GM19463 (cell line): ENCODE results near the gene ABCA9.
"Not testable (repeated sequence)": the region's sequence is repeated elsewhere in the genome, so short reads cannot be mapped to it uniquely, and the experiment has no call there.

Source experiments
- ATAC-seq: cut with Tn5 transposase; IDR thresholded peaks from one replicate; pipeline ENCODE4 v1.9.1; 2021; ENCODE audit warnings: mild to moderate bottlenecking, moderate library complexity; ENCODE audit not compliant: unreplicated experiment

ABCA9 gene, protein sequence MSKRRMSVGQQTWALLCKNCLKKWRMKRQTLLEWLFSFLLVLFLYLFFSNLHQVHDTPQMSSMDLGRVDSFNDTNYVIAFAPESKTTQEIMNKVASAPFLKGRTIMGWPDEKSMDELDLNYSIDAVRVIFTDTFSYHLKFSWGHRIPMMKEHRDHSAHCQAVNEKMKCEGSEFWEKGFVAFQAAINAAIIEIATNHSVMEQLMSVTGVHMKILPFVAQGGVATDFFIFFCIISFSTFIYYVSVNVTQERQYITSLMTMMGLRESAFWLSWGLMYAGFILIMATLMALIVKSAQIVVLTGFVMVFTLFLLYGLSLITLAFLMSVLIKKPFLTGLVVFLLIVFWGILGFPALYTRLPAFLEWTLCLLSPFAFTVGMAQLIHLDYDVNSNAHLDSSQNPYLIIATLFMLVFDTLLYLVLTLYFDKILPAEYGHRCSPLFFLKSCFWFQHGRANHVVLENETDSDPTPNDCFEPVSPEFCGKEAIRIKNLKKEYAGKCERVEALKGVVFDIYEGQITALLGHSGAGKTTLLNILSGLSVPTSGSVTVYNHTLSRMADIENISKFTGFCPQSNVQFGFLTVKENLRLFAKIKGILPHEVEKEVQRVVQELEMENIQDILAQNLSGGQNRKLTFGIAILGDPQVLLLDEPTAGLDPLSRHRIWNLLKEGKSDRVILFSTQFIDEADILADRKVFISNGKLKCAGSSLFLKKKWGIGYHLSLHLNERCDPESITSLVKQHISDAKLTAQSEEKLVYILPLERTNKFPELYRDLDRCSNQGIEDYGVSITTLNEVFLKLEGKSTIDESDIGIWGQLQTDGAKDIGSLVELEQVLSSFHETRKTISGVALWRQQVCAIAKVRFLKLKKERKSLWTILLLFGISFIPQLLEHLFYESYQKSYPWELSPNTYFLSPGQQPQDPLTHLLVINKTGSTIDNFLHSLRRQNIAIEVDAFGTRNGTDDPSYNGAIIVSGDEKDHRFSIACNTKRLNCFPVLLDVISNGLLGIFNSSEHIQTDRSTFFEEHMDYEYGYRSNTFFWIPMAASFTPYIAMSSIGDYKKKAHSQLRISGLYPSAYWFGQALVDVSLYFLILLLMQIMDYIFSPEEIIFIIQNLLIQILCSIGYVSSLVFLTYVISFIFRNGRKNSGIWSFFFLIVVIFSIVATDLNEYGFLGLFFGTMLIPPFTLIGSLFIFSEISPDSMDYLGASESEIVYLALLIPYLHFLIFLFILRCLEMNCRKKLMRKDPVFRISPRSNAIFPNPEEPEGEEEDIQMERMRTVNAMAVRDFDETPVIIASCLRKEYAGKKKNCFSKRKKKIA (N-terminal part only)

GRCh38 chr17:69060822-69061221 is at the start of gene ABCA9:
Gene ABCA9 (minus strand): TSS chr17:69060927. CDS start chr17:69051126, 9,801 bp downstream.
- no peak for ATAC-seq

DNA sequence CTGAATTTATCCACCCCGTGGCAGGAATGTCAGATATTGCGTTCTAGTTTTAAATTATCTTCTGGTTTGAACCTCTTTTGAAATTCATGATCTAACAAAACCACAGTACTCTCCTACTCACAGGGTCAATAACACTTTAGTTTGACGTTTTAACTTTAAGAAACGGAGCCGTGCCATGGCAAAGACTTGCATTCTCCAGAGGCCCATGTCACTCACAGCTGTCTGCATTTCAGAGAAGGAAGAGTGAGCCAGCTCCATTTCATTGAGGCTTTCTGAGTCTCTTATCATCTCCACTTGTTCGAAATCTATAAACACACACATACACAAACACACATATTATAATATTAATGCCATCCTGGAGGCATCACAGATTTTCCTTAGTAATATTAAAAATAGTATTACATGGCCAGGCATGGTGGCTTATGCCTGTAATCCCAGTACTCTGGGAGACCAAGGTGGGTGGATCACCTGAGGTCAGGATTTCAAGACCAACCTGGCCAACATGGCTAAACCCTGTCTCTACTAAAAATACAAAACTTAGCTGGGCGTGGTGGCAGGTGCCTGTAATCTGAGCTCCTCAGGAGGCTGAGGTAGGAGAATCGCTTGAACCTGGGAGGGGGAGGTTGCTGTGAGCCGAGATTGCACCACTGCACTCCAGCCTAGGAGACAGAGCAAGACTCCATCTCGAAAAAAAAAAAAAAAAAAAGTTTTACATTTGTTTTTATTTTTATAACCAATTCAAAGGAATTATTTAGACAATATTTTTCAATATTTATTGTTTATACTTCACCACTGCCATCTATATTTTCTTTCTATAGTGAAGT is 45.4 kb upstream of the ABCA9 start:
- no peak for ATAC-seq

DNA sequence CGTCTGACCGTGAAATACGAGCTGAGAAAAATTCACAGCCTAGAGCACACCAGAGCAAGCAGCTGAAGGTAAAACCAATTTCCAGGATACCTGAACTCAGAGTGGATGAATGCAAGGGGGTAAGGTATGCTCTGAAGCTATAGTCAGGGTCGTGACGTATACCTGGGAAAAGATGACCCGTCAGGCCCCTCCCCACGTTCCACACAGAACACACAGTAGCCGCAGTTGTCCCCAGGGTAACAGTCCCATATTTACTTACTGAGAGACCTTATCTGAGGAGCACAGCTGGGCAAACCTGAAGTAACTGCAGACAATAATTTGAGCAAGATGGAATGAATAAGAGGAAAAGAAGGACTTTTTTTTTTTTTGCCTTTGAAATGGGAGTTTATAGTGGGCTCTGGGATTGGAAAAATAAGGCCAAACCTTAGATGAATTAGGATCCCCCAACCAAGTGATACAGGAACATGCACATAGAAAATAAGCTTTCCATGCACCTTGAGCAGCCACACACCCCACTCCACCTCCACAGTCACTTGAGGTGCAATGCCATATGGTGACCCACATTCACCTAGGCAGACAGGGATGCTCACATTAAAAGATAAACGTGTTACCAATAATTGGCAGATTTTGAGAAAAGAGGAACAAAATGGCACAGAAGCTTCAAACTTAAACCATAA is 43.0 kb upstream of the ABCA9 start:
- ATAC-seq = no peak

GRCh38 chr17:69098625-69099024 is 37.9 kb upstream of the ABCA9 start:
- ATAC-seq = no peak

DNA sequence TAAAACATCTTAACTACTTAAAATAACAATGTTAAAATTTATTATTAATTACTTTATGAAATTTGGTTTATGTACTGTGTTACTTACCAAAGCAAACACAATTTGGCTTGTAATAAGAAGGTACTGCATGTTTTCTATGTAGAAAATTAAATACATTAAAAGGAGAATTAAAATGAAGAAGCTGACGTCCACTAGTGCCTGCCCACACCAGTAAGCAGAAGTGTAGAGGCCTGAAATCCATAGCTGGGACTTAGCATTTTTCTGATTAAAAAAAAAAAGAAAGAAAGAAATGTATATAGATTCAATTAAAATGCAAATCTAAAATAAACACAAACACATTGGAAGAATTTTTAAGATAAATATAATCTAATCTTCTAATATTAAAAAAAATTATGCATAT is 35.8 kb upstream of the ABCA9 start:
- ATAC-seq = no peak

DNA sequence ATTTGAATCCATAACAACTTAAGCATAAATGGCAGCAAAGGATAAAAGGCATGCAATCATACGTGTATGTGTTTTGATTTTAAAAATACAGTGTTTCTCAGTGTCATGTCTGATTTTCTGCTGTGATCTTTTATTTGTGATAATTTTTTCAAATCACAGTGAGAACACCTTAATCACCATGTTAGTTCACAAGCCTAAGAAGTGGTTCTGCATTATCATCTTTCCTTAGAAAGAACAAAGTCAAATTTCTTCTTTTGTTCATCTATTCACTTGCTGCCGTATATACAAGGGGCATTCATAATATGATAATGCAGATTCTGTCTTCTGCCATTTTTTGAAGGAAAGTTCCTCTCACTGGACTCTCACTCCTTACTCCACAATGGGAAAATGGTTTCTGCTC is 33.3 kb upstream of the ABCA9 start:
- ATAC-seq = no peak

DNA sequence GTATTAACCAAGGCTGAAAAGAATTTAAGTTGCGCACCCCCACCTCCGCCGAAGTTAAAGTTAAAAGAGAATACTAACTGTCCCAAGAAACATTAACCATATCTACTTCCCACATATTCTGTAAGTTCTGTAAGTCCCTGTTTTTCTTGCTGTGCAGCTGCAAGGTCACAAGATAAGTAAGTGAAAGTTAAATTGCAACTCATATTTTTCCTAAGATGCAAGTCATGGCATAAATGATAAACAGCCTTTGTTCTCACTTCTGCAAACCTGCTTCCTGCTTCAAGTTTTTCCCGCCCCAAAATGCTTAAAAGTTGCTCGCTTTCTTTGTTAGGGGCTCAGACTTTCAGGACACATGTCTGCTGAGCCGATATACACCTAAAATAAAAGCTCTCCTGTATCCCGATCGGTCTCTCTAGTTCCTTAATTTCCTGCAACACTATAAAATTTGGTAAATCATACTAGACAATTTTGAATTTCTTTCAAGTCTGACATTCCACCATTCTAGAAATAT is 32.6 kb upstream of the ABCA9 start:
- peak; percentile 60 for ATAC-seq

GRCh38 chr17:69090365-69090764 is 29.6 kb upstream of the ABCA9 start:
- ATAC-seq = no peak

- no peak for ATAC-seq
Measured at GRCh38 chr17:69088643-69089200, 28.0 kb upstream of the ABCA9 start.

GRCh38 chr17:69086641-69087040 is 25.9 kb upstream of the ABCA9 start:
- no peak for ATAC-seq

- no peak for ATAC-seq
Measured at GRCh38 chr17:69084911-69085310, 24.2 kb upstream of the ABCA9 start.

- no peak for ATAC-seq
Measured at GRCh38 chr17:69082696-69083095, 22.0 kb upstream of the ABCA9 start.

- no peak for ATAC-seq
Measured at GRCh38 chr17:69078864-69079263, 18.1 kb upstream of the ABCA9 start.

DNA sequence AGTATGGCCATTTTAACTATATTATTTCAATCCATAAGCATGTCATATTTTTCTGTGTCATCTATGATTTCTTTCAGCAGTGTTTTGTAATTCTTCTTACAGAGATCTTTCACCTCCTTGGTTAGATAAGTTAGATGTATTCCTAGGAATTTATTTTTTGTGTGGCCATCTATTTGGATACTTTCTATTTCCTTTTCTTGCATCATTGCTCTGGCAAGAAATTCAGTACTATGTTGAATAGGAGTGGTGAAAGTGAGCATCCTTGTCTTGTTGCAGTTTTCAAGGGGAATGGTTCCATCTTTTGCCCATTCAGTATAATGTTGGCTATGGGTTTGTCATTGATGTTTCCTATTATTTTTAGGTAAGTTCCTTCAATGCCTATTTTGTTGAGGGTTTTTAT is 15.1 kb upstream of the ABCA9 start:
- ATAC-seq = no peak

DNA sequence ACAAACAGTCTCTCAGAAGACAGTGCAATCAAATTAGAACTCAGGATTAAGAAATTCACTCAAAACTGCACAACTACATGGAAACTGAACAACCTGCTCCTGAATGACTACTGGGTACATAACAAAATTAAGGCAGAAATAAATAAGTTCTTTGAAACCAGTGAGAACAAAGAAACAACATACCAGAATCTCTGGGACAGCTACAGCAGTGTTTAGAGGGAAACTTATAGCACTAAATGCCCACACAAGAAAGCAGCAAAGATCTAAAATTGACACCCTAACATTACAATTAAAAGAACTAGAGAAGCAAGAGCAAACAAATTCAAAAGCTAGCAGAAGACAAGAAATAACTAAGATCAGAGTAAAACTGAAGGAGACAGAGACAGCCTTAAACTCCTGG is 12.7 kb upstream of the ABCA9 start:
- not testable (repeated sequence) for ATAC-seq

DNA sequence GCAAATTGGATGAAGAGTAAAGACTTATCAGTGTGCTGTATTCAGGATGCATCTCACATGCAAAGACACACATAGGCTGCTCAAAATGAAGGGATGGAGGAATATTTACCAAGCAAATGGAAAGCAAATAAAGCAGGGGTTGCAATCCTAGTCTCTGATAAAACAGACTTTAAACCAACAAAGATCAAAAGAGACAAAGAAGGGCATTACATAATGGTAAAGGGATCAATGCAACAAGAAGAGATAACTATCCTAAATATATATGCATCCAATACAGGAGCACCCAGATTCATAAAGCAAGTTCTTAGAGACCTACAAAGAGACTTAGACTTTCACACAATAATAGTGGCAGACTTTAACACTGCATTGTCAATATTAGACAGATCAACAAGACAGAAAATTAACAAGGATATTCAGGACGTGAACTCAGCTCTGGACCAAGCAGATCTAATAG is 12.1 kb upstream of the ABCA9 start:
- not testable (repeated sequence) for ATAC-seq

GRCh38 chr17:69071233-69071586 is 10.5 kb upstream of the ABCA9 start:
- ATAC-seq = not testable (repeated sequence)

DNA sequence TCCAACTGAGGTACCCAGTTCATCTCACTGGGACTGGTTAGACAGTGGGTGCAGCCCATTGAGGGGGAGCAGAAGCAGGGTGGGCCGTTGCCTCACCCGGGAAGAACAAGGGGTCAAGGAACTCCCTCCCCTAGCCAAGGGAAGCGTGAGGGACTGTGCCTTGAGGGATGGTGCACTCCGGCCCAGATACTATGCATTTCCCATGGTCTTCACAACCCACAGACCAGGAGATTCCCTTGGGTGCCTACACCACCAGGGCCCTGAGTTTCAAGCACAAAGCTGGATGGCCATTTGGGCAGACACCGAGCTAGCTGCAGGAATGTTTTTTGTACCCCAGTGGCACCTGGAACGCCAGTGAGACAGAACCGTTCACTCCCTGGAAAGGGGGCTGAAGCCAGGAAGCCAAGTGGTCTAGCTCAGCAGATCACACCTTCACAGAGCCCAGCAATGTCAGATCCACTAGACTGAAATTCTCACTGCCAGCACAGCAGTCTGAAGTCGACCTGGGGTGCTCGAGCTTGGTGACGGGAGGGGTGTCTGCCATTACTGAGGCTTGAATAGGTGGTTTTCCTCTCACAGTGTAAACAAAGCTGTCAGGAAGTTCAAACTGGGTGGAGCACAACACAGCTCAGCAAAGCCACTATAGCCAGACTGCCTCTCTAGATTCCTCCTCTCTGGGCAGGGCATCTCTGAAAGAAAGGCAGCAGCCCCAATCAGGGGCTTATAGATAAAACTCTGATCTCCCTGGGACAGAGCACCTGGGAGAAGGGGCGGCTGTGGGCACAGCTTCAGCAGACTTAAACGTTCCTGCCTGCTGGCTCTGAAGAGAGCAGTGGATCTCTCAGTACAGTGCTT is 9.9 kb upstream of the ABCA9 start:
- not testable (repeated sequence) for ATAC-seq
